ENCODE results near the gene NEK6. TPM values are rescaled to one million over a fixed set of nuclear protein-coding genes. Genes with fewer than 3 reads are reported as not detected.
A peak's percentile ranks its signal among the peaks of the same experiment; 100 is the strongest.

The NEK6 gene
- total RNA-seq, 4 donors from 2014 or later, result 14.1 to 21.9 (median 15.1) TPM

- intact Hi-C loops (cut with DNase I), result loop anchor here (5.0 kb wide), 1 partner anchor 41 kb away; the partner anchor contains the start of gene NEK6
- peaks cover 46 to 72% (median 68%) of the 10 kb centered on the region in 4 donors for H3K4me1 ChIP-seq
- no peaks in the 10 kb centered on the region for H3K27me3 ChIP-seq
- H3K27ac ChIP-seq (replicated peaks in 1 of 4), result peak overlapping the region; percentile 65 to 75 (median 74)
- H3K4me3 ChIP-seq, result no peak overlapping the region
- no peak for TF ChIP-seq CTCF (IDR thresholded peaks at IDR 0.05)
- no peak for TF ChIP-seq POLR2AphosphoS5 (IDR thresholded peaks at IDR 0.05)
- no peak for TF ChIP-seq EP300 (IDR thresholded peaks at IDR 0.05)
- no peak for TF ChIP-seq POLR2A (IDR thresholded peaks at IDR 0.05; ENCODE audit: low read depth)
- peaks cover 0 to 21% (median 11%) of the 10 kb centered on the region in 4 donors for H3K36me3 ChIP-seq
- no peak for DNase-seq (ENCODE audit: extremely low spot score)
- 87% methylated on average over 8 of the region's 12 CpGs for WGBS
- no peaks in the 10 kb centered on the region for H3K9me3 ChIP-seq
These were observed 41.0 kb downstream of the NEK6 start for GRCh38 chr9:124298646-124299235.

GRCh38 chr9:124299515-124300090 lies 41.9 kb downstream of the NEK6 start:
- no peak for TF ChIP-seq CTCF (IDR thresholded peaks at IDR 0.05)
- no peak for TF ChIP-seq POLR2A (IDR thresholded peaks at IDR 0.05; ENCODE audit: low read depth)
- TF ChIP-seq EP300 (IDR thresholded peaks at IDR 0.05), result no peak
- no peak for TF ChIP-seq POLR2AphosphoS5 (IDR thresholded peaks at IDR 0.05)
- peak overlapping the region in 3 of 4 donors; percentile 18 to 75 (median 65) for H3K27ac ChIP-seq (replicated peaks in 1 of 4)
- WGBS, result 87% methylated on average over 7 of the region's 8 CpGs
- H3K4me3 ChIP-seq, result no peak overlapping the region
- H3K4me1 ChIP-seq, result peaks cover 43 to 64% (median 60%) of the 10 kb centered on the region in 4 donors
- no peak for DNase-seq (ENCODE audit: extremely low spot score)
- no peaks in the 10 kb centered on the region for H3K9me3 ChIP-seq
- peaks cover 0 to 27% (median 16%) of the 10 kb centered on the region in 4 donors for H3K36me3 ChIP-seq
- H3K27me3 ChIP-seq, result no peaks in the 10 kb centered on the region
- intact Hi-C loops (cut with DNase I), result loop anchor here (5.0 kb wide), 1 partner anchor 42 kb away; the partner anchor contains the start of gene NEK6

GRCh38 chr9:124300312-124300711 lies 42.6 kb downstream of the NEK6 start:
- Histone ChIP-seq H3K4me3 (no peak overlapping the region), H3K9me3 (no peaks in the 10 kb centered on the region), H3K27ac (replicated peaks in 1 of 4) (peak overlapping the region in 3 of 4 donors; percentile 10 to 46 (median 39)), H3K36me3 (peaks cover 0 to 30% (median 17%) of the 10 kb centered on the region in 4 donors), H3K4me1 (peaks cover 36 to 56% (median 53%) of the 10 kb centered on the region in 4 donors), H3K27me3 (no peaks in the 10 kb centered on the region)
- DNase-seq (ENCODE audit: extremely low spot score), result no peak
- WGBS, result 87% methylated on average over 11 of the region's 11 CpGs
- no peak for TF ChIP-seq EP300 (IDR thresholded peaks at IDR 0.05)
- no peak for TF ChIP-seq POLR2AphosphoS5 (IDR thresholded peaks at IDR 0.05)
- no peak for TF ChIP-seq CTCF (IDR thresholded peaks at IDR 0.05)
- no peak for TF ChIP-seq POLR2A (IDR thresholded peaks at IDR 0.05; ENCODE audit: low read depth)
- intact Hi-C loops (cut with DNase I), result no loop called here

GRCh38 chr9:124302921-124303320 lies 45.2 kb downstream of the NEK6 start:
- Histone ChIP-seq H3K4me3 (no peak overlapping the region), H3K36me3 (peaks cover 3 to 30% (median 18%) of the 10 kb centered on the region in 4 donors), H3K4me1 (peaks cover 9 to 36% (median 30%) of the 10 kb centered on the region in 4 donors), H3K27me3 (no peaks in the 10 kb centered on the region), H3K9me3 (no peaks in the 10 kb centered on the region), H3K27ac (replicated peaks in 1 of 4) (no peak overlapping the region)
- intact Hi-C loops (cut with DNase I), result no loop called here
- TF ChIP-seq EP300 (IDR thresholded peaks at IDR 0.05) (no peak), POLR2A (IDR thresholded peaks at IDR 0.05; ENCODE audit: low read depth) (no peak), CTCF (IDR thresholded peaks at IDR 0.05) (no peak), POLR2AphosphoS5 (IDR thresholded peaks at IDR 0.05) (no peak)
- 93% methylated on average over 3 of the region's 4 CpGs for WGBS
- DNase-seq (ENCODE audit: extremely low spot score), result no peak

All from esophagus muscularis mucosa (tissue), 4 donors.